ENCODE measurements around the gene RORC. TPM values are rescaled to one million over a fixed set of nuclear protein-coding genes. Genes with fewer than 3 reads are reported as not detected.

The RORC gene
- total and polyA plus RNA-seq, 8 donors, result 1.4 to 28.1 (median 13.0) TPM

DNA sequence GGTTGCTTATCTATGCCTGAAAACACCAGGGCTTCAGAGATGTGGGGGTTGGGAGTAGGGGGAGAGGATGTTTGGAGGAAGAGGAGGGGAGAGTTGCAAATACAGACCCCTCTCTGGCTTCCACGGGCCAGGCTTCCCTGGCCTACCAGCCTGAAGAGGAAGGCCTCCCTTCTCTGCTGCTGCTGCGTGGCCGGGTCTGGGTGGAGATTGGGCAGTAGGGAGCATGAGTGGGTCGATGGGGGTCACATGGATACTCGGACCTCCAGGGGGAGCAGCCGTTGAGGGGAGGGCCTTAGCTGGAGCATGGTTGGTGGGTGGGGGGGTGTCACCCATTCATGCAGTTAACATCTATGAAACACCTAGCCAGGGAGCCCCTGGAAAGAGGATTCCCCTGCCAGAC is 1.5 kb downstream of the RORC start:
- H3K27ac ChIP-seq, result peak overlapping the region; percentile 42 to 87 (median 83)
- TF ChIP-seq POLR2AphosphoS5 (IDR thresholded peaks at IDR 0.05) (no peak), POLR2A (IDR thresholded peaks at IDR 0.05) (no peak), EP300 (IDR thresholded peaks at IDR 0.05) (no peak)
- TF ChIP-seq, protein P1, sequence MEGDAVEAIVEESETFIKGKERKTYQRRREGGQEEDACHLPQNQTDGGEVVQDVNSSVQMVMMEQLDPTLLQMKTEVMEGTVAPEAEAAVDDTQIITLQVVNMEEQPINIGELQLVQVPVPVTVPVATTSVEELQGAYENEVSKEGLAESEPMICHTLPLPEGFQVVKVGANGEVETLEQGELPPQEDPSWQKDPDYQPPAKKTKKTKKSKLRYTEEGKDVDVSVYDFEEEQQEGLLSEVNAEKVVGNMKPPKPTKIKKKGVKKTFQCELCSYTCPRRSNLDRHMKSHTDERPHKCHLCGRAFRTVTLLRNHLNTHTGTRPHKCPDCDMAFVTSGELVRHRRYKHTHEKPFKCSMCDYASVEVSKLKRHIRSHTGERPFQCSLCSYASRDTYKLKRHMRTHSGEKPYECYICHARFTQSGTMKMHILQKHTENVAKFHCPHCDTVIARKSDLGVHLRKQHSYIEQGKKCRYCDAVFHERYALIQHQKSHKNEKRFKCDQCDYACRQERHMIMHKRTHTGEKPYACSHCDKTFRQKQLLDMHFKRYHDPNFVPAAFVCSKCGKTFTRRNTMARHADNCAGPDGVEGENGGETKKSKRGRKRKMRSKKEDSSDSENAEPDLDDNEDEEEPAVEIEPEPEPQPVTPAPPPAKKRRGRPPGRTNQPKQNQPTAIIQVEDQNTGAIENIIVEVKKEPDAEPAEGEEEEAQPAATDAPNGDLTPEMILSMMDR (IDR thresholded peaks at IDR 0.05), result no peak
- peaks cover 22 to 63% (median 57%) of the 10 kb centered on the region in 4 donors for H3K4me1 ChIP-seq
- intact Hi-C loops (cut with DNase I; ENCODE audit: low total_unique reads), result no loop called here
- no peaks in the 10 kb centered on the region for H3K9me3 ChIP-seq
- WGBS, 5 donors, result 9 to 43% (median 23%) methylated on average over 4 to 6 of the region's 6 CpGs
- H3K36me3 ChIP-seq, result peaks cover 0 to 12% (median 2%) of the 10 kb centered on the region in 4 donors
- H3K4me3 ChIP-seq, result peak overlapping the region; percentile 42 to 57 (median 48)
- peaks cover 0 to 42% (median 0%) of the 10 kb centered on the region in 3 donors for H3K27me3 ChIP-seq
- no peak for DNase-seq

DNA sequence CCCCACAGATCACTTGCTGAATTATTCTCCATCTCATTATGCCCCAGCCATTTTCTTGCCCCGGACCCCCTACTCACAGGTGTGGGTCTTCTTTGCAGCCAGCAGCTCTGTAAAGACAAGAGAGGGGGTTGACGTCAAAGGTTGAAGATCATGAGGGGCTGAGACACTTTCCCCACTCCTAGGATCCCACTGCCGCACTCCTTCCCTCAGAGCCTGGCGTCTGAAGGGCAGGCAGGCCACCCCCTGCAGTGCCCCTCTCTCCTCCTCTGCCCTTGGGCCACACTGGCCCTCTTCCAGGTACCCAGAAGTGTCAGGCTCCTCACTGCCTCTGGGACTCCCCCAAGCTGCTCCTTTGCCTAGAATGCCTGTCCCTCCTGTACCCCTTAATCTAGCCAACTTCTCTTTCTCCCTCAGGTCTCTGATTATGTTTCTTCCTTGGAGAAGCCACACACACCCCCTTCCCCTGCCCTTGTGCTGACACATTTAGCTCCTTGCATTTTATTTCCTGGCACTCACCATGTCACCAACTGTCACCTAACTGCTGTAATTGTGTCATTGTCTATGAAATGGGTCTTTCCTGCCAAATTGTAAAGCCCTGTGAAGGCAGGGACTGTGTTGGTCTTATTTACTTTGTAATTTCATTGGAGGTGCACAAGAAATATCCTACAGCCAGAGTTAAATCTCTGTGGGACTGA is 2.1 kb downstream of the RORC start:
- Histone ChIP-seq H3K9me3 (no peaks in the 10 kb centered on the region), H3K4me3 (peak overlapping the region in 1 of 4 donors; percentile 54), H3K27me3 (peaks cover 0 to 37% (median 0%) of the 10 kb centered on the region in 3 donors), H3K4me1 (peaks cover 22 to 63% (median 57%) of the 10 kb centered on the region in 4 donors), H3K27ac (peak overlapping the region; percentile 22 to 87 (median 83)), H3K36me3 (peaks cover 0 to 12% (median 2%) of the 10 kb centered on the region in 4 donors)
- WGBS, 5 donors, result 26 to 36% (median 28%) methylated on average over 4 of the region's 4 CpGs
- TF ChIP-seq, protein P1 (IDR thresholded peaks at IDR 0.05), result no peak
- DNase-seq, result no peak
- intact Hi-C loops (cut with DNase I; ENCODE audit: low total_unique reads), result no loop called here

DNA sequence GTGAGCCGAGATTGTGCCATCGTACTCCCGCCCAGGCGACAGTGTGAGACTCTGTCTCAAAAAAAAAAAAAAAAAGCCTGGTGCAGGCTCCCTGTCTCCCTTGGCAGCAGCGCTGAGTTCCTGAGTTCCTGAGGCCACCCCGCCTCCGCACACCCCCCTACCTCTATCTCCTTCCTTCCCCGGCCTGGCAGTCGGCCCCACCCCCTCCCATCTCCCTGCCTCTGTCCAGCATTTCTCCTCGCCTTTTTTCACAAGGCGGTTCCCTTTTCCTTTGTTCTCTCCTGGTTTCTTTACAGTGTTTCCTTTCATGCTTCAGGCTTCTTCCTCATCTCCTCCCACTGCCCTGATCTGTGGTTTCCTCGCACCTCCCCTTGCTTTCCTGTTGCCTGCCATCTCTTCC is 2.7 kb downstream of the RORC start:
- peak; percentile 73 to 83 for DNase-seq
- peaks cover 22 to 63% (median 57%) of the 10 kb centered on the region in 4 donors for H3K4me1 ChIP-seq
- WGBS, 5 donors, result 2 to 7% (median 6%) methylated on average over 12 of the region's 12 CpGs
- TF ChIP-seq POLR2AphosphoS5 (IDR thresholded peaks at IDR 0.05) (no peak), EP300 (IDR thresholded peaks at IDR 0.05) (no peak), POLR2A (IDR thresholded peaks at IDR 0.05) (no peak)
- TF ChIP-seq, protein P1 (IDR thresholded peaks at IDR 0.05), result no peak
- H3K27ac ChIP-seq, result peak overlapping the region; percentile 22 to 87 (median 83)
- H3K9me3 ChIP-seq, result no peaks in the 10 kb centered on the region
- peaks cover 0 to 35% (median 0%) of the 10 kb centered on the region in 3 donors for H3K27me3 ChIP-seq
- H3K4me3 ChIP-seq, result no peak overlapping the region
- peaks cover 0 to 12% (median 2%) of the 10 kb centered on the region in 4 donors for H3K36me3 ChIP-seq
- intact Hi-C loops (cut with DNase I; ENCODE audit: low total_unique reads), result no loop called here

DNA sequence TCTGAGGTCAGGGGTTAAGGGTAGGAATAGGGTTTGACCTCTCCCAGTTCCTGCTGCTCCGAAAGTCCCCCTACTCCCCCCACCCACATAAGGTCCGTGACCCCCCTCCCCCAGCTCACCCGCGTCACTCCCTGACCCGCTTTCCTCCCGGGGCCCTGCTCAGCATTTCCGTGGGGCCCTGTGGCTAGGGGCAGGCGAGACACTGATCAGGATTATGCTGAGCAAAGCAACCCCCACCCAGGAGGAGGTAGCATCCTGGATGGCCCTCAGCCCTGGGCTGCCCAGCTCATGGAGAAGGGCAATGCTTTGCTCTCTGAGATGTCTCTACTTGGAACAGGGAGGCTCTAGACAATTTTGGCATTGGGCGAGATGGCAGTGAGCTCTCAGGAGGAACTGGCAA is 3.7 kb downstream of the RORC start:
- Histone ChIP-seq H3K36me3 (peaks cover 0 to 12% (median 2%) of the 10 kb centered on the region in 4 donors), H3K27me3 (peaks cover 0 to 35% (median 0%) of the 10 kb centered on the region in 3 donors), H3K9me3 (no peaks in the 10 kb centered on the region), H3K27ac (peak overlapping the region in 1 of 5 donors; percentile 10), H3K4me1 (peaks cover 22 to 60% (median 47%) of the 10 kb centered on the region in 4 donors), H3K4me3 (no peak overlapping the region)
- no peak for DNase-seq
- WGBS, 5 donors, result 56 to 77% (median 60%) methylated on average over 9 of the region's 9 CpGs
- intact Hi-C loops (cut with DNase I; ENCODE audit: low total_unique reads), result no loop called here
- no peak for TF ChIP-seq EP300 (IDR thresholded peaks at IDR 0.05)
- TF ChIP-seq, protein P1 (IDR thresholded peaks at IDR 0.05), result no peak
- no peak for TF ChIP-seq POLR2AphosphoS5 (IDR thresholded peaks at IDR 0.05)
- no peak for TF ChIP-seq POLR2A (IDR thresholded peaks at IDR 0.05)

Data from stomach (tissue), 9 donors.